T-cell (primary cell): Measurements from ENCODE around the gene NUDT22. TPM values are rescaled to one million over a fixed set of nuclear protein-coding genes. Genes with fewer than 3 reads are reported as not detected.

Experiments used
- ATAC-seq, 4 experiments: fragments of 200-7000 bp in 3 of 4; fragments of 150-1000 bp in 1 of 4; cut with Tn5 transposase; replicated peaks in 1 of 4; 1 replicate in 3 of 4; 2 replicates in 1 of 4; pipeline ENCODE4 v1.10.0; 2021; ENCODE audit warnings: moderate library complexity in 3 of 4, mild to moderate bottlenecking in 2 of 4, moderate number of reproducible peaks in 1 of 4
- CTCF ChIA-PET, 2 donors: fragments of 300-600 bp; sonication (Branson Sonifier 250); formaldehyde crosslinking; loops; one replicate each; lab custom pipeline; 2022; ENCODE audit warnings: antibody characterized with exemption in 2 of 2; lab: Charles Lee
- POLR2A ChIA-PET, 2 donors: fragments of 300-600 bp; sonication (Branson Sonifier 250); formaldehyde crosslinking; loops; one replicate each; lab custom pipeline; 2022; ENCODE audit warnings: antibody characterized with exemption in 2 of 2; lab: Charles Lee
- DNase-seq, 35 experiments: peaks; one replicate each; pipeline versions ENCODE4 v3.0.0 to v3.0.0-alpha.2; 2013 to 2023
- H3K27ac ChIP-seq: one replicate; pipeline ENCODE4 v1.5.1; 2013; ENCODE audit warnings: low read length
- H3K27me3 ChIP-seq, 2 experiments: replicated peaks in 1 of 2; 1 replicate in 1 of 2; 2 replicates in 1 of 2; pipeline versions ENCODE4 v1.6.1 to v1.7.0; 2013; ENCODE audit warnings: low read length in 1 of 2, mixed read lengths in 1 of 2; ENCODE audit not compliant: control insufficient read depth in 2 of 2, insufficient read depth in 2 of 2; ENCODE audit errors: extremely low read depth in 1 of 2
- H3K36me3 ChIP-seq, 2 donors: 1 replicate in 1 of 2; 2 replicates in 1 of 2; pipeline versions ENCODE4 v1.6.1 to v1.7.0; 2013; ENCODE audit warnings: low read length in 1 of 2; ENCODE audit not compliant: control insufficient read depth in 2 of 2, insufficient read depth in 1 of 2; ENCODE audit errors: extremely low read depth in 1 of 2
- H3K4me1 ChIP-seq, 2 experiments: 1 replicate in 1 of 2; 2 replicates in 1 of 2; pipeline versions ENCODE4 v1.6.1 to v1.7.0; 2013; ENCODE audit warnings: low read length in 2 of 2, mixed read lengths in 1 of 2; ENCODE audit not compliant: insufficient read depth in 2 of 2, control insufficient read depth in 1 of 2; ENCODE audit errors: extremely low read depth in 1 of 2
- H3K4me3 ChIP-seq, 2 donors: 1 replicate in 1 of 2; 2 replicates in 1 of 2; pipeline versions ENCODE4 v1.5.1 to v1.7.0; 2013; ENCODE audit warnings: mild to moderate bottlenecking in 2 of 2, low read length in 1 of 2, moderate library complexity in 1 of 2; ENCODE audit not compliant: control insufficient read depth in 1 of 2; ENCODE audit errors: extremely low read depth in 1 of 2
- H3K9me3 ChIP-seq: 2 replicates; pipeline ENCODE4 v1.7.0; 2013
- H3K27ac Mint-ChIP-seq, 2 donors: one replicate each; pipeline ENCODE4 v1.8.0; 2020 to 2021; ENCODE audit warnings: mild to moderate bottlenecking in 2 of 2, mixed read lengths in 2 of 2
- H3K27me3 Mint-ChIP-seq, 2 donors: one replicate each; pipeline ENCODE4 v1.8.0; 2021 to 2022; ENCODE audit warnings: mixed read lengths in 2 of 2
- H3K36me3 Mint-ChIP-seq: one replicate; pipeline ENCODE4 v1.8.0; 2021; ENCODE audit warnings: mixed read lengths
- H3K4me1 Mint-ChIP-seq, 3 donors: one replicate each; pipeline ENCODE4 v1.8.0; 2020 to 2022; ENCODE audit warnings: mixed read lengths in 3 of 3, mild to moderate bottlenecking in 1 of 3
- H3K4me3 Mint-ChIP-seq, 3 donors: one replicate each; pipeline ENCODE4 v1.8.0; 2020 to 2022; ENCODE audit warnings: mild to moderate bottlenecking in 3 of 3, mixed read lengths in 3 of 3, moderate library complexity in 3 of 3
- H3K9me3 Mint-ChIP-seq, 3 donors: one replicate each; pipeline ENCODE4 v1.8.0; 2020 to 2022; ENCODE audit warnings: mixed read lengths in 3 of 3
- WGBS: methylation state at CpG from one replicate; pipeline ENCODE4 v1.1.5; 2013; ENCODE audit warnings: missing lambda C conversion rate; ENCODE audit not compliant: insufficient coverage; 5-methylcytosine and 5-hydroxymethylcytosine counted together
- total RNA-seq, 35 experiments: library from RNA in 6 of 35; stranded (reverse) in 6 of 35; fragments of 120-200 nt in 1 of 35; gene quantifications; one replicate each; pipeline versions ENCODE4 v1.2.1 to v1.2.4 and lab custom pipeline; 2013 to 2026

The NUDT22 gene
- total RNA-seq, 5 donors from 2014 or later (not counting 1 experiment from before 2014, with no cell fraction given): 49.7 to 108 (median 97.5) TPM

GRCh38 chr11:64265176-64266160 lies 39.4 kb downstream of the NUDT22 start:
- peaks cover 2% of the 10 kb centered on the region for H3K36me3 Mint-ChIP-seq
- no peaks in the 10 kb centered on the region for H3K27me3 Mint-ChIP-seq
- no peaks in the 10 kb centered on the region for H3K36me3 ChIP-seq
- H3K9me3 ChIP-seq: no peaks in the 10 kb centered on the region
- H3K4me1 ChIP-seq: peaks cover 5 to 24% of the 10 kb centered on the region in 2 experiments
- no peak overlapping the region for H3K27ac Mint-ChIP-seq
- no peak overlapping the region for H3K4me3 ChIP-seq
- H3K27ac ChIP-seq: no peak overlapping the region
- H3K4me3 Mint-ChIP-seq: no peak overlapping the region
- no peaks in the 10 kb centered on the region for H3K27me3 ChIP-seq
- ChIA-PET POLR2A (no interaction called here), CTCF (interaction anchor here in 1 of 2 donors (0.6 kb wide), 1 partner anchor 87 kb away, joined by 3 read pairs; no protein-coding TSS in a partner anchor)
- H3K4me1 Mint-ChIP-seq: peaks cover 18 to 25% (median 20%) of the 10 kb centered on the region in 3 donors
- ATAC-seq (no peak), DNase-seq (no peak)
- 91% methylated on average over 33 of the region's 35 CpGs for WGBS
- H3K9me3 Mint-ChIP-seq: no peaks in the 10 kb centered on the region

DNA sequence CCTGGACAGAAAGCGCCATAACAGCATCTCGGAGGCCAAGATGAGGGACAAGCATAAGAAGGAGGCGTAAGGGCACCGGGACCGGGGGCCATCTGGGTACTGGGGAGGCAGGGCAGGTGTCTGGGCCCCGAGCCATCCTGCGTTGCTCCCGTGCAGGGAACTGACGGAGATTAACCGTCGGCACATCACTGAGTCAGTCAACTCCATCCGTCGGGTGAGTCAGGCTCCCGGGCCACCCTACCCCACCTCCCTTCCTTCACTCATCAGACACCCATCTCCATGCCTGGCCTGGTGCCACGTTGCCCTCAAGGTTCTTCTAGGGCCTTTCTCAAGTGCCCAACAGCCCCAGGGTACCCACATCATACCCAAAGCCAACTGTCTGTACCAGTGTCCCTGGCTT lies 40.3 kb downstream of the NUDT22 start:
- CTCF ChIA-PET: no interaction called here
- Mint-ChIP-seq H3K27me3 (no peaks in the 10 kb centered on the region), H3K4me3 (no peak overlapping the region), H3K27ac (peak overlapping the region in 1 of 2 donors; percentile 11), H3K9me3 (no peaks in the 10 kb centered on the region), H3K36me3 (peaks cover 2% of the 10 kb centered on the region), H3K4me1 (peaks cover 18 to 25% (median 20%) of the 10 kb centered on the region in 3 donors)
- Histone ChIP-seq H3K36me3 (no peaks in the 10 kb centered on the region), H3K4me1 (peaks cover 5 to 29% of the 10 kb centered on the region in 2 experiments), H3K27ac (no peak overlapping the region), H3K4me3 (no peak overlapping the region), H3K27me3 (no peaks in the 10 kb centered on the region), H3K9me3 (no peaks in the 10 kb centered on the region)
- POLR2A ChIA-PET: no interaction called here
- ATAC-seq: no peak
- 97% methylated on average over 15 of the region's 15 CpGs for WGBS
- DNase-seq: no peak

GRCh38 chr11:64267207-64267945 lies 41.3 kb downstream of the NUDT22 start:
- H3K9me3 ChIP-seq: no peaks in the 10 kb centered on the region
- no peaks in the 10 kb centered on the region for H3K27me3 ChIP-seq
- peak overlapping the region; percentile 23 for H3K27ac ChIP-seq
- no peaks in the 10 kb centered on the region for H3K9me3 Mint-ChIP-seq
- CTCF ChIA-PET: no interaction called here
- H3K27me3 Mint-ChIP-seq: no peaks in the 10 kb centered on the region
- H3K4me3 ChIP-seq: no peak overlapping the region
- peak overlapping the region in 2 of 3 donors; percentile 21 to 95 for H3K4me3 Mint-ChIP-seq
- H3K4me1 ChIP-seq: peaks cover 5 to 39% of the 10 kb centered on the region in 2 experiments
- H3K36me3 ChIP-seq: peaks cover 0 to 2% of the 10 kb centered on the region in 2 donors
- WGBS: 95% methylated on average over 18 of the region's 27 CpGs
- peak overlapping the region; percentile 84 to 94 for H3K27ac Mint-ChIP-seq
- POLR2A ChIA-PET: interaction anchor here in 1 of 2 donors (0.6 kb wide), 1 partner anchor 59 kb away, joined by 4 read pairs; no protein-coding TSS in a partner anchor
- H3K4me1 Mint-ChIP-seq: peaks cover 22 to 31% (median 25%) of the 10 kb centered on the region in 3 donors
- peaks cover 2% of the 10 kb centered on the region for H3K36me3 Mint-ChIP-seq
- ATAC-seq (no peak), DNase-seq (no peak)

- H3K4me1 Mint-ChIP-seq: peaks cover 22 to 31% (median 23%) of the 10 kb centered on the region in 3 donors
- H3K4me3 Mint-ChIP-seq: peak overlapping the region; percentile 92 to 95 (median 93)
- H3K27ac Mint-ChIP-seq: peak overlapping the region; percentile 94 to 95
- DNase-seq (no peak), ATAC-seq (no peak)
- WGBS: 71% methylated on average over 19 of the region's 23 CpGs
- H3K9me3 ChIP-seq: no peaks in the 10 kb centered on the region
- no peaks in the 10 kb centered on the region for H3K27me3 Mint-ChIP-seq
- H3K27me3 ChIP-seq: no peaks in the 10 kb centered on the region
- no peaks in the 10 kb centered on the region for H3K9me3 Mint-ChIP-seq
- POLR2A ChIA-PET: interaction anchor here in 1 of 2 donors (0.6 kb wide), 1 partner anchor 60 kb away, joined by 4 read pairs; no protein-coding TSS in a partner anchor
- H3K36me3 ChIP-seq: peaks cover 0 to 4% of the 10 kb centered on the region in 2 donors
- H3K4me1 ChIP-seq: peaks cover 5 to 41% of the 10 kb centered on the region in 2 experiments
- H3K36me3 Mint-ChIP-seq: no peaks in the 10 kb centered on the region
- peak overlapping the region; percentile 95 for H3K27ac ChIP-seq
- peak overlapping the region; percentile 88 to 90 for H3K4me3 ChIP-seq
- CTCF ChIA-PET: interaction anchor here (0.6 to 2.5 kb wide), 5 partner anchors 10 to 64 kb away, joined by 3 to 7 read pairs (median 3); no protein-coding TSS in a partner anchor
Observed at GRCh38 chr11:64268025-64268892, 42.2 kb downstream of the NUDT22 start.

GRCh38 chr11:64268893-64269539 lies 42.9 kb downstream of the NUDT22 start:
- DNase-seq (peak in 5 of 35 experiments; percentile 14 to 54 (median 30)), ATAC-seq (peak; percentile 0 to 13 (median 5))
- Histone ChIP-seq H3K27me3 (no peaks in the 10 kb centered on the region), H3K36me3 (peaks cover 0 to 4% of the 10 kb centered on the region in 2 donors), H3K4me3 (peak overlapping the region; percentile 88 to 90), H3K4me1 (peaks cover 5 to 41% of the 10 kb centered on the region in 2 experiments), H3K9me3 (no peaks in the 10 kb centered on the region), H3K27ac (peak overlapping the region; percentile 95)
- H3K4me1 Mint-ChIP-seq: peaks cover 22 to 31% (median 23%) of the 10 kb centered on the region in 3 donors
- peak overlapping the region; percentile 95 for H3K27ac Mint-ChIP-seq
- no peaks in the 10 kb centered on the region for H3K36me3 Mint-ChIP-seq
- ChIA-PET POLR2A (no interaction called here), CTCF (interaction anchor here (0.5 to 2.5 kb wide), 7 partner anchors 11 to 519 kb away, joined by 3 to 7 read pairs (median 3); partner anchors contain the start of gene GPR137 (in 1 of the 2))
- no peaks in the 10 kb centered on the region for H3K9me3 Mint-ChIP-seq
- peak overlapping the region; percentile 92 to 95 (median 93) for H3K4me3 Mint-ChIP-seq
- WGBS: 3% methylated on average over 33 of the region's 34 CpGs
- no peaks in the 10 kb centered on the region for H3K27me3 Mint-ChIP-seq
